SW 1271 (cell line): ENCODE results near the gene UTP4.
A peak's percentile ranks its signal among the peaks of the same experiment; 100 is the strongest.

Experiments
- DNase-seq, 2 experiments: peaks; one replicate each; lab custom pipeline; 2025; lab: John Stamatoyannopoulos, UW

UTP4 gene

GRCh38 chr16:69176033-69176800 lies 43.8 kb downstream of the UTP4 start:
- no peak for DNase-seq

GRCh38 chr16:69179328-69180010 lies 47.0 kb downstream of the UTP4 start:
- DNase-seq, result peak in 1 of 2 experiments; percentile 18

- DNase-seq, result no peak
Measured at GRCh38 chr16:69180011-69180338, 47.5 kb downstream of the UTP4 start.

GRCh38 chr16:69182730-69183416 lies 50.4 kb downstream of the UTP4 start:
- no peak for DNase-seq

GRCh38 chr16:69186642-69187445 lies 54.4 kb downstream of the UTP4 start, which contains the start of gene SNTB2:
SNTB2 (plus strand) TSS chr16:69187164; CDS start chr16:69187167, 3 bp downstream.
- DNase-seq, result peak; percentile 57 to 85

- DNase-seq, result peak in 1 of 2 experiments; percentile 38
Measured at GRCh38 chr16:69187446-69188235, 55.2 kb downstream of the UTP4 start.

GRCh38 chr16:69188236-69188549 lies 55.7 kb downstream of the UTP4 start:
- DNase-seq, result no peak

GRCh38 chr16:69188716-69189115 lies 56.3 kb downstream of the UTP4 start:
- DNase-seq, result no peak

- DNase-seq, result no peak
Measured at GRCh38 chr16:69190046-69190588, 57.7 kb downstream of the UTP4 start.

- DNase-seq, result no peak
Measured at GRCh38 chr16:69190598-69190997, 58.1 kb downstream of the UTP4 start.

GRCh38 chr16:69191136-69191535 lies 58.7 kb downstream of the UTP4 start:
- no peak for DNase-seq

- DNase-seq, result no peak
Measured at GRCh38 chr16:69193855-69194254, 61.4 kb downstream of the UTP4 start.

GRCh38 chr16:69194488-69194887 lies 62.0 kb downstream of the UTP4 start:
- no peak for DNase-seq

GRCh38 chr16:69195369-69196029 lies 63.0 kb downstream of the UTP4 start:
- no peak for DNase-seq

GRCh38 chr16:69197573-69197972 lies 65.1 kb downstream of the UTP4 start:
- DNase-seq, result no peak

- DNase-seq, result no peak
Measured at GRCh38 chr16:69199382-69199781, 66.9 kb downstream of the UTP4 start.

- no peak for DNase-seq
Measured at GRCh38 chr16:69201291-69201690, 68.8 kb downstream of the UTP4 start.

- DNase-seq, result no peak
Measured at GRCh38 chr16:69201787-69202186, 69.3 kb downstream of the UTP4 start.

- no peak for DNase-seq
Measured at GRCh38 chr16:69204172-69204571, 71.7 kb downstream of the UTP4 start.

GRCh38 chr16:69209735-69210134 lies 77.3 kb downstream of the UTP4 start:
- no peak for DNase-seq

- DNase-seq, result peak in 1 of 2 experiments; percentile 9
Measured at GRCh38 chr16:69217433-69217832, 85.0 kb downstream of the UTP4 start.
